Erythroblast (primary cell): ENCODE results near the gene COA8.
A peak's percentile ranks its signal among the peaks of the same experiment; 100 is the strongest.

Experiments
- DNase-seq, 2 experiments: peaks; one replicate each; lab custom pipeline; 2025; lab: John Stamatoyannopoulos, UW
- GATA1 ChIP-seq: IDR thresholded peaks from 2 replicates; pipeline ENCODE4 v1.6.1; 2011; ENCODE audit warnings: low read depth, mild to moderate bottlenecking, control low read depth, low read length, moderate library complexity
- POLR2A ChIP-seq: IDR thresholded peaks from 2 replicates; pipeline ENCODE4 v1.6.1; 2011; ENCODE audit warnings: mild to moderate bottlenecking, low read length

The COA8 gene

GRCh38 chr14:103529383-103530365 lies 33.1 kb upstream of the COA8 start:
- no peak for TF ChIP-seq GATA1
- TF ChIP-seq POLR2A = peak; percentile 43
- peak; percentile 39 to 47 for DNase-seq

DNA sequence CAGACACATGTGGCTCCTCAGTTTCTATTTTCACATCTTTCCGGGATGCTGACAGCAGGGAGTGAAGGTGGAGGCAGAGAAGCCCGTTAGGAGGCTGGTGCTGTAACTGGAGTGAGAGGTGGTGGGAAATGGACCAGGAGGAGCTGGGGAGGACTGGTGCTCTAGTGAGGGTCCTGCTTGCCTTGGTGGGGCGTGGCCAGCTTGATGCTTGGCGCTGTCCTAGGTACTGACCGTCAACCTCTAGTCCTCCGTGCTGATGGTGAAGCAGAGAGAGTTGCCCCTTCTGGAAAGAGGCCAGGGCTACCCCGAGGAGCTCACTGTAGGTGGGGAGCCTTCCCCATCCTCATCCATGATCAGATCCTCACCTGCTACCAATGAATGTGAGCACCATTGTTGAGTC lies 32.4 kb upstream of the COA8 start:
- TF ChIP-seq GATA1 (no peak), POLR2A (no peak)
- peak; percentile 56 to 61 for DNase-seq

- no peak for TF ChIP-seq GATA1
- no peak for TF ChIP-seq POLR2A
- DNase-seq = no peak
Measured at GRCh38 chr14:103530831-103531230, 31.9 kb upstream of the COA8 start.

- TF ChIP-seq GATA1 (no peak), POLR2A (no peak)
- no peak for DNase-seq
Measured at GRCh38 chr14:103531421-103532215, 31.1 kb upstream of the COA8 start.

- no peak for TF ChIP-seq GATA1
- TF ChIP-seq POLR2A = no peak
- no peak for DNase-seq
Measured at GRCh38 chr14:103532216-103533136, 30.3 kb upstream of the COA8 start.

DNA sequence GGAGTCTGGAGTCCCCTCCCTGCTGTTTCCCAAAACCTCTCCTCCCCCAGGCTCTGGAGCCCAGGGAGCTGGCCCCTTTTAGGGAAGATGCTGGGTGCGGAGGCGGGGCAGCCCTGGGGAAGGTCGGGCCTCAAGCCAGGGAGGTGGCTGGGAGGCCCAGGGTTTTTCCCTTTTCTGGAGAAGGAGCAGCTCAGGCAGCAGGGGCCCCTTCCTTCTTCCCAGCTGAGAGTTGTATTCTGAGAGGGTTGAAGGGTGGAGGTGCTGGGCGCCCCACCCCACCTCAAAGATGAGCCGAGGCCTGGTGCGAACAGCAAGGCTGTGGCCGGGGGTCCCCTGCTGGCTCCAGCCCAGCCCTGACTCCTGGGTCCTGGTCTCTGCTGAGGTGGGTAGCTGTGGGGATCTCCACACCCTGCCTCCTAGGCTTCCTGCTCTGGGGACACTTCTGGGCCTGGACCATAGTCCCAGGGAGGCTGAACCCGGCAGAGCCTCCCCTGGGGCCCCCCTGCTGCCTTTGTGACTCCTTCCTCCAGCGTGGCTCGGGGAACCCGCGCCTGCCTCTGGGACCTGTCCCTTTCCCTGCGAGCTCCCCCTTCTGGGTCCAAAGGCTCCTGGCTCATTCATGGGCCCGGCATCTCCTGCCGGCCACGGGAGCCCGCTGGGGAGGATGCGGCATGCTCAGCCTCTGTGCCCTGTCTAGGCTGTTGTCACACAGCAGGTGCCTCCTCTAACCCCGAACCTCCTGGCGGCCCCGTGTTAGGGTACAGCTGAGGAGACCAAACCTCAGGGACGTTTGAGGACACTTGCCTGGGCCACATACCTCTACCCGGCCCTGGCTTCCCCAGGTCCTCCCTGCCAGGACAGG lies 29.4 kb upstream of the COA8 start:
- DNase-seq = no peak

GRCh38 chr14:103533999-103534575 lies 28.7 kb upstream of the COA8 start:
- no peak for DNase-seq
- TF ChIP-seq GATA1 (no peak), POLR2A (no peak)

More for the DNA sequence above, 29.4 kb upstream of the COA8 start:
- TF ChIP-seq GATA1 (no peak), POLR2A (no peak)

DNA sequence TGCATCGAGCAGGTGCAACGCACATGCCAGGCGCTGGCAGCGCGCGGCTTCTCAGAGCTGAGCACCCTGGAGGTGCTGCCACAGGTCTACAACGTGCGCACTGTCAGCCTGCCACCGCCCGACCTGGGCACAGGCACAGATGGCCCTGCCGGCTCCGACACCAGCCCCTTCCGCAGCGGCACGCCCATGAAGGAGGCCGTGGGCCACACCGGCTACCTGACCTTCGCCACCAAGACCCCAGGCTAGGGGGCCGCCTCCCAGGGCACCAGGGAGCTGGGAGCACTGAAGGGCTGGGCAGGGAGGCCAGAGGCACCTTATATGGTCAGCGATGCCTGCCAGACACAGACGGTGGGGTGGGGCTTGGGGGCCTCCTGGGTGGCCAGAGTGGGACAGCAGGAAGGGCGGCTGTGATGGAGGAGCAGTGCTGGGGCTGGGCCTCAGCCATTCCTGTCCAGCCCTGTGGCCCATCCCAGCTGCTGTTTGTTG lies 28.1 kb upstream of the COA8 start:
- DNase-seq = no peak

DNA sequence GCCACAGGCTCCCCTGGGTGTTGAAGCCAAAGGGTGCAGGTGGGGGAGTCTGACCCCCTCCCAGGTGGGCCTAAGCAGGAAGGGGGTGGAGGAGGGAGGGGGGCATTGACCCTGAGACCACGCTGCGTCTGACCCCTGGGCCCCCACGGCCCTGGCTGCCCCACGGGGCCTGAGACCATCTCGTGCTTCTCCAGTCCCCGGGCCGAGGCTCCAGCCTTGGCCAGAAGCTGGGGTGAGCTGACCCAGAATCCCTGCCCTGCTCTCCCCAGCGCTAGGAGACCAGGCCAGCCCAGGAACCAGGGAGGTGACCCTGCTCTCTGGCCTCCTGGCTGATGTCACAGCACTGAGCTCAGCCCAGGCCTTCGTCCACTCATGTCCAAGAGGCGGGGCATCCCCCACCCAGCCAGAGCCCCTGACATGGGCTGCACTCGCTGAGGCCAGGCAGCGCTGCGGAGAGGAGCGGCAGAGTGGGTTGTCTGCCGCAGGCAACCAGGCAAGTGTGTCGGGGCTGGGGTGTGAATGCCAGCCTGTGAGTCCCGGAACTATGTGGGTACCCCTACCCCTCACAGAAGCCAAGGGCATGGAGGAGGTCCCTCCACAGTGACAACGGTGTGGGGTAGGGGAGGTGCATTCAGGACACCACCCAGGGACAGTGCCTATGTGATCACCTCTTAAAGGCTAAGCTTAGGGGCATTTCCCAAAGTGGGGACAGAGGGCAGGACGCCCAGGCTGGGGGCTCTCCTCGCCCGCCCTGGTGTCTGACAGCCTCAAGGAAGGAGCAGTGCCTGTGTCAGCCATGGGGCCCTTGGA lies 27.5 kb upstream of the COA8 start:
- no peak for TF ChIP-seq POLR2A
- TF ChIP-seq GATA1 = no peak
- DNase-seq = no peak

More for the DNA sequence above, 28.1 kb upstream of the COA8 start:
- TF ChIP-seq POLR2A (no peak), GATA1 (no peak)

DNA sequence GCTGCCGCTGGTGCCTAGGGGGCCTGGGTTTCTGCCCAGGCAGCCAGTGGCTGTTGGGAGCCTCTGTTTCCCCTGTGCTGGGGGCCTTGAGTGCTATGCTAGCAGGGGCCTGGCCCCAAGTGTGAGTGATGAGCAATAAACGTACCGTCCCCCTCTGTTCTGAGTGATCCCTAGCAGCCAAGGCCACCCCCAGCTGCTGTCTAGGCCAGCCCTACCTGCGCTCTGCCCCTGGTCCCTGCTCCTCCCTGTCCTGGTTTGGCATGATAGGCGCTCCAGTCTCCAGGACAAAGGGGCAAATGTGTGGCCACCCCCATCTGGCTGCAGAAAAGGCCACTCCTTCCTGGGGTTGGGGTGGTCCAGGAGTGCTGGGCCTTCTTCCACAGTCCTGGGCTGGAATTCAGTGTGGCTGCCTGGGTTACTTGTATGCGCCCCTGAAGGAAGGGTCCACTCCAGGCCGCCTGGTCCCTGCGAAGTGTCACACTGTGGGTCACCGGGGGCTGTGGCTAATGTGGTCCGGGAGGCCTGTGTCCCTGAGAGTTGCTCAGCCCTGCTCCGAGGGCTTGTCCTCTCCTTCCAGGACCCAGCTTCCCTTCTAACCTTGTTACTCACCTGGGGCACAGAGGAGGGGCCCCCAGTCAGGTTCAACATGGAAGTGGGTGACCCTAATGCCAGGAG lies 26.7 kb upstream of the COA8 start:
- no peak for DNase-seq
- TF ChIP-seq POLR2A = no peak
- TF ChIP-seq GATA1 = no peak

GRCh38 chr14:103536693-103537092 lies 26.1 kb upstream of the COA8 start:
- no peak for DNase-seq
- TF ChIP-seq POLR2A = no peak
- no peak for TF ChIP-seq GATA1
